Measurements from ENCODE around the gene DSCAM.

Gene DSCAM

DNA sequence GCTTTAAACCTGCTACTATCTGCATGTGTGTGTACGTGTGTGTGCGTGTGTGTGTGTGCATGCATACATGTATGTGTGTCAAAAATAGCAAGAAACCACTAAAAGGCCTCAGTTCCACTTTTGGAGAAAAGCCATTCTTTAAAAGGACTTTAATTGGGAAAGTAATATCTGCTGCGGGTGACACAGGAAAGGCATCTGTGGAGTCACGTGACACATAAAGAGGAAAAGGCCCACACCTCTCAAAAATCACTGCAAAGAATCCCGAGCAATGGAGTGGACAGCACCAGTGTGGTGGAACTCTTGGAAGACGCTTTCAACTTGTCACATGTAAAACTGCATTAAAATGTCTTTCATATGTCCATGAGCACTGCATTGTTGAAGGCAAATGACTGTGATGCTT, 63.6 kb downstream of the DSCAM start:
- in situ Hi-C loops (cut with MboI; ENCODE audit: low sequenced_read_pairs), result no loop called here

DNA sequence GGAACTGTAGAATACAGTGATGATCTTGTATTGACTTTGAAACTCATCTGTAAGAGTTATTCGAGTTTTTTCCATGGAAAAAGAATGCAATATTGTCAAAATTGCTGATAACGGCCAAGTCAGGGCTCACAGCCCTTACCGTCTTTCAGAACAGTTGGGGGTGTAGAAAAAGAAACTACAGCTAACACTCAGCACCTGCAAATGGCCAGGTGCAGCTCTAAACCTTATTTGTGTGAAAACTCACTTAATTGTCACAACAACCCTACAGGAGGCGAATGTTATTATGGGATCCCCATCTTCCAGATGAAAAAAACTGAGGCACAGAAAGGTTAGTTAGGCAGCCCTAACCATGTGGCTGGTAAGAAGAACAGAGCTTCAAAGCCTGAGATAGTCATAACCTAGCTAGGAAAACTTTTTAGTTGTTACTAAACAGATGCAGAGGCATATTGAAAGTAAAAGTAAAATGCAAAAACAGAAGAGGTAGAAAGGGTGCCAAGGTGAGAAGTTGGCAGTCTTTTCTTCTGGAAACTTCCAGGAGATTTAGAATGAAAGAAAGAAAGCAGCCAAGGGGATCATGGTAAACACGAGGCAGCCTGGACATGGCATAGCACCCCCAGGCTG, 76.4 kb downstream of the DSCAM start:
- in situ Hi-C loops (cut with MboI; ENCODE audit: low sequenced_read_pairs), result no loop called here

DNA sequence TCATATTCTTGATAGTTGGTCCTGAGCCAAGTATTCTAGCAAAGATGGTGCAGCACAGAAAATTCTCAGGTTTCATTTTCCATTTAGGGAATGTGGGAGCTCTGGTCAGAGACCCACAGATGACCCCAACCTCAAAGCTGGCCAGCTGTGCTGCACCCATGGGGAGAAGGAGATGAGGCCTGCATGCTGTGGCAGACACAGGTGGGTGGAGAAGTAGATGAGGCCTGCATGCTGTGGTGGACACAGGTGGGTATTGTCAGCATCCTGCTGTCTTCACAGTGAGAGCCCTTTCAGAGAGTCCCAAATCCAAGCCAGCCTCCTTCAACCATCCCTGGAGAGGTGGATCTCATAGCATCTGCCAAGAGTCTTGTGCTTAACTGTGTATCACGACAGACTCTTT, 77.7 kb downstream of the DSCAM start:
- in situ Hi-C loops (cut with MboI; ENCODE audit: low sequenced_read_pairs), result no loop called here

DNA sequence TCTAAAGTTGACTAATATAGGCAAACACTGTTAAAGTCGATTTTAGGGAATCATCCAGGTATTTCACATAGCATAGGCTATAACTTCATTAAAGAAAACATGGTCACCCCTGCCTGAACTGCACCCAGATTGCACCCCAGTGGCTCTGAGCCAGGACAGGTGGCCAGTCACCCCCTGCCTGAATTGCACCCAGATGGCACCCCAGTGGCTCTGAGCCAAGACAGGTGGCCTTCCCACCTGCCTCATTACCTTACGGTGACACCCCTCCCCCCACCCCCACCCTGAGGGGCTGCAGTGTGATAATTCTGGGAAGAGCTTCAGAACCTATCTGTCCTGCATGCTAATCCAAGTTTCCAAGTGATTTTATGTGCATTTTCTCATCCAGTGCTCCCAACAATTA, 78.9 kb downstream of the DSCAM start:
- in situ Hi-C loops (cut with MboI; ENCODE audit: low sequenced_read_pairs), result no loop called here

DNA sequence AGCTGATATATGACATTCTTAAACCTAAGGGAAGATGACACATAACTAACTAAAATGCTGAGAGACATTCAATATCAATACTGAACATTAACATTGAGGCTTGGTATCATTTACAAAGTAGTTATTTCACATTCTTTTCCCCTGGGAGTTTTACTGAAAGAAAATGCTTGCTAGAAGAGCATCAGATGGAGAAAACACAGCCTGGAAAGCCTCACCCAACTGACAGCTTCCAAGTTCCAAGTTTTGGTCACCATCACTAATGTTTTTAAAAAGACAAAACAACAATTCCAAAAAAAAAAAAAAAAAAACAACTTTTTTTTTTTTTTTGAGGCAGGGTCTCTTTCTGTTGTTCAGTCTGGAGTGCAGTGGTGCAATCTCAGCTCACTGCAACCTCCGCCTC, 80.6 kb downstream of the DSCAM start:
- in situ Hi-C loops (cut with MboI; ENCODE audit: low sequenced_read_pairs), result no loop called here

DNA sequence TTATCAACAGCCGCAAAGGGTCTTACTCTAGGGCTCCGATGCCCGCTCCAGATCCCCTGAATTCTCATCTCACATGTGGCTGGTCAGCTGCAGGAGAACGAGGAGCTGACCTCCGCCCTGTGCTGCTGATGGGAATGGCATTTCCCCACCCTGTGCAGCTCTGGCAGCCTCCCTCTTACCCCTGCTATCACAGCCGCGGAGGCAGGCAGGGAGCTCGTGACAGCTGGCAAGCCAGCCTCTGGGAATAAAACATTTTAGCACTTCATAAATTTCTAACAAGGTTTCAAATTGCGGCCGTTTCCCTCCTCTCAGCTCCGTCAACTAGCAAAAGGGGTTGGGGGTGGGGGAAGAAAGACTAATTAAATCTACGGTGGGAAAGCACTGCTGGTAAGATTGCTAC, 81.1 kb downstream of the DSCAM start:
- in situ Hi-C loops (cut with MboI; ENCODE audit: low sequenced_read_pairs), result no loop called here

DNA sequence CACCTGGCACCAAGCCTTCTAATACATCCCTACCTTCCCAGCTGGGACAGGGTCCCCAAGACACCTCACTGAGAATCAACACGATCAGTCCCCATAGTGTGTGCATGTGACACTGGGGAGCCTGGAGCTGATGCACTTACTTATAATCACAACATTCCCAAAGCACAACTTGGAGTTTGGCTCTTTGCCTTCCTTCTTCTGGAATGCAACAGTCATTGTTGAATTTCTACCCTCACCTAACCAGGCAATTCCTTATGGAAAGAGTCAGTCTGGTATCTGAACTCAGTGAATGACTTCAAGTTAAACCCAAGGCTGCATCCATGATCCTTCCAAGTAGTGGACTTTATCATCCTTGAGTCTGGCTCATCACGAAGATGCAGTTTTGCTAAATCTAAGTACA, 86.1 kb downstream of the DSCAM start:
- in situ Hi-C loops (cut with MboI; ENCODE audit: low sequenced_read_pairs), result no loop called here

DNA sequence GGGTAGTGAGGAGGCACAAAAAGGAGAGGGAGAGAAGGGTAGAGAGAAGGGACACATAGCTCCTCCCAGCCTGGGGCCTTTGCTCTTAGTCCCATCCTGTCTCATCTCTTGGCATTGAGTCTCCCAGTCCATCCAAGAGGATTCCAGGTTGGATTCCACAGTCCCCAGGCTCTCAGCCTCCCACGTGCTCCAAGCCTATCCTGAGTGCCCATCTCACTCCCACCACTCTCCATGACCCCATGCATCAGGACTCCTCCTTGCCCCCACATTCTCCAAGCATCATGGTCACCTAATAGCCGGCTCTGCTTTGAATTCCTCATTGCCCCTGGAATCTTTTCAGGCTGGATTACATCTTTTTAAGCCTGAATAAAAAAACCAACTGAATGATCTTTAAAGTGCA, 87.9 kb downstream of the DSCAM start:
- in situ Hi-C loops (cut with MboI; ENCODE audit: low sequenced_read_pairs), result no loop called here

DNA sequence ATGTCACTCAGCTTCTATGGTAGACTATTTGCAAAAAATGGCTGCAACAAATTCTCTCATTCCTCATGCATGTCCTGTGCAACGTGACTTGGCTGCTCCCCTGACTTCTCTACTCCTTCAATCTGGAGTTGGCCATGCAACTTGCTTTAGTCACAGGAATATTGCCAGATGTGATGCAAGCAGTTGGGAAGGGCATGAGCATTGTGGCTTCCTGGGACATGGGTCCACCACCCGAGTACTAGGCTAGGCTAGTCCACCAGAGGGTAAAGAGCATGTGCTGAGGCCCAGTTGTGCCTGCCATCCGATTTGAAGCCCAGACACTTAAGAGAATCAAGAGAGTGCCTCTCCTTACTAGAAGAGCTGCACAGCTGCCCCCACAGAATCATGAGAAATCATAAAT, 89.6 kb downstream of the DSCAM start:
- in situ Hi-C loops (cut with MboI; ENCODE audit: low sequenced_read_pairs), result no loop called here

DNA sequence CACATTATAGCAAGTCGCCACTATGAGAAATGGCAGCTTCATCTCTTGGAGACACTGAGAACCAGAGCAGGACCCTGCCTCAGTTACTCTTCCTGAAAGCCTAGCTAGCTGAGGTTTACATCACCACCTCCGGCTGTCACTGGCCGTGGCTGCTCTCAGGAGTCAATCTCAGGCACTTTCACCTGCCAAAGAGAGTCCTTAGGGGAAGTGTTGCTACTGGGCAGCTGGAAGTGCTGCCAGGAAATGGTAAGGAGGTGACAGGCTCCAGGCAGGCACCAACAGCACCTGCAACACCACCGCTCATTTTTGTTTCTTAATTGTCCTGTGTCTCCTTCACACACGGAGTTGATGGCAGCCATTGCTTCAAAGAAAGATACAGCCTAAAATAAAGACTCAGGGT, 92.5 kb downstream of the DSCAM start:
- in situ Hi-C loops (cut with MboI; ENCODE audit: low sequenced_read_pairs), result no loop called here

DNA sequence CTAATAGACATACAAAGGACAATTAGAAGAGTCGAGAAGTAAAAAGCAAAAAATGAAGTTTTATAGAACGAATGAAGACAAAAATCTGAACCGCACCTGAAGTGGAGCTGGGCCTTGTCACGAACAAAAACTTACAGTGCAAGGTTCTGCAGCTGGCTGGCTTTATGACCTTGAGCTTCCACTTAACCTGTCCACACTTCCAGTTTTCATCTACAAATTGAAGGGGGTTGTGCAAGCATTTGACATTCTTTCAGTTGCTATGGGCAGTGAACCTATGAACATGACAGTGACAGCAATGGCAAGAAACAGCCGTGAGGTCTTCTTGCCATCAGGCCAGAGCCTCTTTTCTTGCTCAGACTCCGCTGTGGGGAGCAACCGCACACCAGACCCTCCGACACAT, 93.2 kb downstream of the DSCAM start:
- in situ Hi-C loops (cut with MboI; ENCODE audit: low sequenced_read_pairs), result no loop called here

DNA sequence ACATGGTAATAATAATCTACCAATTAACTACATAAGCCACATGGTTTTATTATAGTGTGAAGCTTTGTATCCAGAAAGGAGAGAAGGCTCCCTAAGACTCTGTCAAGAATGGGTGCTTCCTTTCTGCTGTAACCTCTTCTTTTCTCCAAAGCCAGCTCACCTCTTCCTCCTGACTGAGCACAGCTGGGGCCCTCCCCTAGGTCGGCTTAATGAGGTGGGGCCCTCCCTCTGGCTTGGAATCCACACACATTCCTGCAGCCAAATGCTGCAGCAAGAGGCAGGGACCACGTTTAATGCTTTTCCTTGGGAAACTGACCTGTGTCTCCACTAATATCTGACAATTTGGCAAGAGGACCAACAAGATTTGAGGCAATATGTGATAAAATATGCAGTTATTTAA, 94.8 kb downstream of the DSCAM start:
- in situ Hi-C loops (cut with MboI; ENCODE audit: low sequenced_read_pairs), result no loop called here

DNA sequence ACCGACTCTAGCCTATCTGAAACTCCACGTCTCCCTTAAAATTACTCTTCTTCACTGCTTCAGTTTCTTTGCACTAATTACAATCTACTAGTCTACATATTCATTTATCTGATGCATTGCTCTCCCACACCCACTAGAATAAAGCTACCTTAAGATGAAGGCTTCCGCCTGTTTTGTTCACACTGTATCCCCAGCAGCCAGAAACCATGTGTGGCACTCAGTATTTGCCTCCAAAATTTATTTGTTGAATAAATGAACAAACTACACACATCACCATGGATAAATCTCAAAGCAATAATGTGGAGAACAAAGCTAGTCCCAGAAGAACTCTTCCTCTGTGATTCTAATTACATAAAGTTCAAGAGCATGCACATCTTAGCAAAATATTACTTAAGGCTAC, 95.7 kb downstream of the DSCAM start:
- in situ Hi-C loops (cut with MboI; ENCODE audit: low sequenced_read_pairs), result no loop called here

DNA sequence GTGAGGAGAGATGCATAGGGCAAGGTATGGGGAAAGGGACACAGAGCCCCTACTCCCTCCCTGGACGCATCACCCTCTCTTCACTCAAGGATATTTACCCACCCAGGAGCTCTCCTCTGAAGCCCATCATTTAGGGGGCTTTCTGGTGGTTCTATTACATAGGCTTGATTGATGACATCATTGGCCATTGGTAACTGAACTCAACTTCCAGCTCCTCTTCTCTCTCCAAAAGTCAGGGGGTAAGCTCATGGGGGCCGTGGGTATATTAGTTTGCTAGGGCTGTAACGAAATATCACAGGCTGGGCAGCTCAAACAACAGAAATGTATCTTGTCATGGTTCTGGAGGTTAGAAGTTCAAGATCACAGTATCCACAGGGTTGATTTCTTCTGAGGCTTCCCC, 110.8 kb downstream of the DSCAM start:
- in situ Hi-C loops (cut with MboI; ENCODE audit: low sequenced_read_pairs), result no loop called here

DNA sequence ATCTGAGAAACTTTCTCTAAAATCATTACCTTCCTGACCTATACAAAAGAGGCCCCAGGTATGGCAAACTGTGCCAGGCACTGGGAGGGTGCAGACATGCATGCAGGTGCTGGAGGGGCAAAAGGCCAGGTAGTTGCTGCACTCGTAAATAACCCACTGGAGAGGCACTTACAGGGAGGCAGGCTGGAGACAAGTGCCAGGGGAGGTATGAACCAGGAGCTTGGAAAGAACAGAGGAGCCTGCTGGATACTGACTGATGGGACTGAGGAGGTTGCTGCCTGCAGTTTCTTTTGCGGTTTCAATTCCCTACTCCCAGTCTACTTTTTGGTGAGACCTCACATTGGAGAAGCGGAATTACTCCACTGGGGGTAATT, 113.9 kb downstream of the DSCAM start:
- in situ Hi-C loops (cut with MboI; ENCODE audit: low sequenced_read_pairs), result no loop called here

DNA sequence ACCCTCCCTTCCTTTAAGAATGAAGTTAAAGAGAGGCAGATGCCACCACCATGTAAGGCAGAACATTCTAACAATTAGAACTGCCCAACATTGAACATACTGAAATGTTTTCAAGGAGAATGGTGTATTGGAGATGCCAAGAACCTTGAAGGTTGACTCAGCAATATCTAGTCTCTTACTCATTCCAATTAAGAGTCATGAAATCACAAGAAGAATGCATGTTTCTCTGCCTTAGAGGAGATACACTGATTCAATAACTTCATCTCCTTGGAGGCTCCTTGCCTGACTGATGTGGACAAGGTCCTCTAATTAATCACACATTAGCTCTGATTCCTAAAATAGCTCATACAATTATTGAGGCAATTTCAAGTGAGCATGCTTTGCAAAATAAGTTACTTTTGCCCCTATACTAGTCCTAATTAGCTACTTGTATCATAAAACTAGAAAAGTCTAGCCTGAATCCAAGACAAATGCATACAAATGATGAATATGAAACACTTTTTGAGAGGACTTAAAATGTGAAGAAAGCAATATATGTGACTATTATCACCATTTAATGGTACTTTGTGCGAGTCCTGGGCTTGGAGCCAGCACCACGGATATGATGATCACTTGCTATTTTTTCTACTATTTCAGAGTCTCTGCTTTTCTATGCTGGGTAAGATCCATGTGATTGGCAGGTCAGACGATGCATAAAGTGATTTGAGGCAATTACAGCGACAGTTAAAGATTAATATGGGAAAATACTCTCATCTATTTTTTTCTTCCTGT, 114.5 kb downstream of the DSCAM start:
- in situ Hi-C loops (cut with MboI; ENCODE audit: low sequenced_read_pairs), result no loop called here

DNA sequence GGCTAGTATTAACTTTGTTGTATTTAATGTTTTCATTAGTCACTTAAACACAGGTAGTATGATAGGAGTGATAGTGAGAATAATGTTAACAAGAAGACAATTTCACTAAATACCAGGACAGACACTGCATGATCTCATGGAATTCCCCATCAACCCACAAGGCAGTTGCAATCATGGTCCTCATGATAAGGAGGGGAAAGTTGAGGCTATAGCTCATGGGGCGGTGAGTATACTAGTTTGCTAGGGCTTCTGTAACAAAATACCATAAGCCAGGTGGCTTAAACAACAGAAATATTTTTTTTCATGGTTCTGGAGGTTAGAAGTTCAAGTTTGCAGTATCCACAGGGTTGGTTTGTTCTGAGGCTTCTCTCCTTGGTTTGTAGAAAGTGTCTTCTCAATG, 115.8 kb downstream of the DSCAM start:
- in situ Hi-C loops (cut with MboI; ENCODE audit: low sequenced_read_pairs), result no loop called here

DNA sequence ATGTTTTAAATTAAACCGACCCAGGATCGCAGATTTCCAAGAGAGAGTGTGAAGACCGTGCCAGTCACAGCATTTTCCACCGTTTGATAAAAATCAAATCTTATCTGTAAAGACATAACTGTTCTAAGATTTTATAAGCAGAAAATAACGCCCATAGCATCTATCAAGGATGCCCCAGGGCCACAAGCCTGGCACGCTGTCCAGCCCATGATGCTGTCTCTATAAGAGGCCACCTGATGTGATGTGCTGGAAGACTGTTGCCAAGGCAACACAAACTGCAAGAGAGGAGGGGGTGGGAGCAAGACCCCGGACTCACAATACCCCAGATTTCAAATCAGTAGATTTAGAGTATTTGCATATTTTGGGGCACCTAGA, 116.5 kb downstream of the DSCAM start:
- in situ Hi-C loops (cut with MboI; ENCODE audit: low sequenced_read_pairs), result no loop called here

DNA sequence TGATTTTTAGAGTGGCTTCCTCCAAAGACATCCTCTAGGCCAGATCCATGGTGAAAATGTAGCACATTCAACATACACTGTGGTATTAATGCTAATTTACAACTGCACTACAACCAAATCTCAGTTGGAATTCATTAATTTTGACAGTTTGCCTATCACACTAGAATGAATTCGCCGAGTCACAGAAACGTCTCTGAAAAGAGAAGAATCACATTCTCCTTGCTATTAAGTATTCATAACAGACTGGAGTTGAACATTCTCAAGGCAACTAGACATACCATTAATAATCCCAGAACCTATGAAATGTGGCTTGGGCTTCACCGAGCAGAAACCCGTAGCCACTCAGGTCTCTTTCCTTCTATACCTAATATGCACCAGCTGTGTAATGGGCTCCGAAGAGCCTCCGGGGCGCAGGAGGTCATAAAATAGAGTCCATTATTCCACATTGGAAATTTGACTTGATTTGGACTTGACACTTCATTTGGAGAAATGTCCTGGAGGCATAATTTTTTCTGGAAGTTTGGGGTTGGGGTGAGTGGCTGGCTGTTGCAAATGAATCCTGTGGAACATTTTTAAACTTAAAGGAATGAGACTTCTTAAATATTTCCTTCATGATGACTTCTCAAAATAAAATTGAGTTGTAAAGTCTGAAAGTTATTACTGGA, 117.1 kb downstream of the DSCAM start:
- in situ Hi-C loops (cut with MboI; ENCODE audit: low sequenced_read_pairs), result no loop called here

DNA sequence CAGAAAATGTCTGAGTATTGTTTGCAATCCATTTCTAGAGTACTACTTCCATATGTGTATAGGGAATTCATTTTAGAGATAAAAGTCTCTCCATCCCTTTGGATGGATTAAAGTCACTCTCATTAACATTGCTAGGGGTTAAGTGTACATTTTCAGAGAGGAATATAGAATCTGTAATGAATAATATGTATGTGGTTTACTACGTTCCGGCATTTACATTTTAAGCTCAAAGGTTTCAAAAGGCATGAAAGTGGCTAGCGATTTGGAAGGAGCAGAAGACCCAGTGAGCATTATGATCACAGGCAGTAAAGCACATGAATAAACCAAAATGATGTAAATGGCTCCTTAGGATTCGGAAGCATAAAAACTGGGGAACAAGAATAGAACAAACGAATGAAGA, 123.0 kb downstream of the DSCAM start:
- in situ Hi-C loops (cut with MboI; ENCODE audit: low sequenced_read_pairs), result no loop called here

DNA sequence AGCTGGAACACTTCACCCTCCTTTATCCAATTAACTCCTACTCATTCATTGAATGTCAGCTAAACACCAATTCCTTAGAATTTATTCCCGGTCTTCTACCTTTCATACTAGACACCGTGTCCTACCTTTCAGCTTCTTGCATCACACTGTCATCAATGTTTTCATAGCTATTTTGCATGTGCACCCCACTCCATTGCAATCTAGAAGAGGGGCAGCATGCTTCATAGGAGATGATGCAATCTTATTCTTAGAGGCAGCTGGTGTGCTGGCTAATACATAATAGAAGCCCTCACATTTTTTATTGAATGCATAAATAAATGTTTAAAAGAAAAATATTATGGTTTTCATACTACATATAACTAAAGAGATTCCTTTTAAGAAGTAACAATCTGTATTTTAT, 123.6 kb downstream of the DSCAM start:
- in situ Hi-C loops (cut with MboI; ENCODE audit: low sequenced_read_pairs), result no loop called here

DNA sequence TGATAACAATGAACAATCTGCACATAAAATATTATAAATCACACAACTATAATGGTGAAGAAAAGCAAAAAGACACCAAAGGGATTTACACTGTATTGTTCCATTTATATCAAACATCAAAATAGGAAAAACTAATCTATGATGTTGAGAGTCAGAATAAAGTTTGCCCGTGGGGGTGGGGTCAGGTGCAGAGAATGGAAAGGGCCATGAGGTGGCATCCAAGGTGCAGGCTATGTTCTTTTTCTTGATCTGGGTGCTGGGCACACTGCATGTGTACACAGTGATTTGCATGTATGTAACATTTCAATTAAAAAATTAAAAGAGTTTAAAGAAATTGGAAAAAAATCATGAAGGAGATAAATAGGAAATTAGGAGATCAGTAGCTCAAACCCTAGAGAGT, 127.3 kb downstream of the DSCAM start:
- in situ Hi-C loops (cut with MboI; ENCODE audit: low sequenced_read_pairs), result no loop called here

DNA sequence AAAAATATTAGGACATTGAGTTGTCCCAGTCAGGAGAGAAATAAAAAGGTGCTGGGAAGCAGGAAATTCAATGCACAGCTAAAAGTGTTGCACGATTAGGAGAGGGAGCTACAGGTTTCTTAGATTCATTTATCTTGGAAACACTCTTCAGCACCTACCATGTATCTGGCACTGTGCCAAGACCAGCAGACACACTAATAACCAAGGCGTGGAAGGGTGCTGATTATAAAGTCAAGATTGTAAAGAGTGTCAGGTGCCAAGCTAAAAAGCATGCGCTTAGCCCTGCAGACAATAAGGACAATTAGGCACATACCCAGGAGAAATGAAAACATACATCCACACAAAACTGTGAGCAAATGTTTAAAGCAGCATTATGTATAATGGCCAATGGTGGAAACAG, 129.9 kb downstream of the DSCAM start:
- in situ Hi-C loops (cut with MboI; ENCODE audit: low sequenced_read_pairs), result no loop called here

Data from hTERT RPE-1 (cell line).